22Rv1 (cell line): ENCODE results near the gene WWOX.

Experiments
- CTCF ChIP-seq: fragments of 450-650 bp; IDR thresholded peaks from 2 replicates; pipeline ENCODE4 v1.5.1; 2017; ENCODE audit warnings: mild to moderate bottlenecking
- ZFX ChIP-seq: fragments of 450-650 bp; IDR thresholded peaks from 2 replicates; pipeline ENCODE4 v1.6.1; 2017; ENCODE audit warnings: antibody characterized with exemption, borderline replicate concordance

DNA sequence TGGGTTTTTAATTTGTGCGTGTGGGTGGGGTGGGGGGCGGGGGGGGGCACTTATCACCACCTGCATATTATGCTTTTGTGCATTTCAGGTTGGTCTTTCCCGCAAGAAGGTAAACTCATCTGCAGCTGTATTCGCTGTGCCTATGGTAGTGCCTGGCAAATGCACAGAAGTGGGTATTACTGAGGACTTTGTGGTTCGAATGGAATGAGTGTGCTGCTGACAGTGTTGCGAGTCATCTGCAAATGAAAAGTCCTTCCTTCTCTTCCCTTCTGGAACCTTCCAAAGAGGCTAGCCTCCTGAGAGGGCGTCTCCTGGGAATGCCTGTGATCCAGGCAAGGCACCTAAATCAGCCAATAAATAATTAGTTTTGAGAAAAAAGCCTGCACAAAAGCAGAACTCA lies 968.1 kb downstream of the WWOX start:
- TF ChIP-seq CTCF (no peak), ZFX (no peak)
